Karpas-422 (cell line): ENCODE results near the gene HOXC10. TPM values are rescaled to one million over a fixed set of nuclear protein-coding genes. Genes with fewer than 3 reads are reported as not detected.

Source experiments
- DNase-seq: peaks from one replicate; pipeline ENCODE4 v3.0.0-alpha.2; 2015
- H2AFZ ChIP-seq: fragments of 200-600 bp; sonication (generic); 2 replicates; pipeline ENCODE4 v1.6.1; 2014; ENCODE audit warnings: antibody characterized with exemption, low read length, mixed read lengths
- H3K27ac ChIP-seq: fragments of 200-600 bp; sonication (generic); 2 replicates; pipeline ENCODE4 v1.5.1; 2014; ENCODE audit warnings: mild to moderate bottlenecking, low read length, moderate library complexity
- H3K27me3 ChIP-seq: fragments of 200-600 bp; sonication (generic); 2 replicates; pipeline ENCODE4 v1.6.1; 2014; ENCODE audit warnings: low read length, mixed read lengths
- H3K36me3 ChIP-seq: fragments of 200-600 bp; sonication (generic); 2 replicates; pipeline ENCODE4 v1.6.1; 2014; ENCODE audit warnings: low read length, mixed read lengths; ENCODE audit not compliant: insufficient read depth
- H3K4me1 ChIP-seq: fragments of 200-600 bp; sonication (generic); 2 replicates; pipeline ENCODE4 v1.6.1; 2014; ENCODE audit warnings: mild to moderate bottlenecking, low read length, mixed read lengths
- H3K4me2 ChIP-seq: fragments of 200-600 bp; sonication (generic); 2 replicates; pipeline ENCODE4 v1.6.1; 2014; ENCODE audit warnings: low read length, low read depth, mild to moderate bottlenecking; ENCODE audit not compliant: poor library complexity, severe bottlenecking
- H3K4me3 ChIP-seq: fragments of 200-600 bp; sonication (generic); 2 replicates; pipeline ENCODE4 v1.5.1; 2014; ENCODE audit warnings: mild to moderate bottlenecking, antibody characterized with exemption, low read length, mixed read lengths
- H3K79me2 ChIP-seq: fragments of 200-600 bp; sonication (generic); 2 replicates; pipeline ENCODE4 v1.6.1; 2014; ENCODE audit warnings: mild to moderate bottlenecking, low read length, mixed read lengths
- H3K9ac ChIP-seq: fragments of 200-600 bp; sonication (generic); 2 replicates; pipeline ENCODE4 v1.6.0; 2014; ENCODE audit warnings: low read length
- H3K9me2 ChIP-seq: fragments of 200-600 bp; sonication (generic), shearing (Covaris generic); replicated peaks from 2 replicates; pipeline ENCODE4 v1.6.0; 2014; ENCODE audit warnings: mild to moderate bottlenecking, low read length, moderate library complexity; ENCODE audit not compliant: insufficient read depth
- H3K9me3 ChIP-seq: fragments of 300-700, 200-600 bp; sonication (generic); 2 replicates; pipeline ENCODE4 v1.6.1; 2014; ENCODE audit warnings: low read length, mixed read lengths
- H4K20me1 ChIP-seq: fragments of 200-600 bp; sonication (generic); 2 replicates; pipeline ENCODE4 v1.6.1; 2014; ENCODE audit warnings: mild to moderate bottlenecking, antibody characterized with exemption, low read length, low read depth; ENCODE audit not compliant: insufficient read depth
- total RNA-seq: library from RNA; depleted of rRNA; stranded (reverse); fragments of >200 nt; shearing (Covaris generic); gene quantifications from 2 replicates; pipeline ENCODE4 v1.2.3, GENCODE V29; 2014; ENCODE audit warnings: low replicate concordance

HOXC10 gene
- total RNA-seq, 1 experiment from 2014 or later = not detected

DNA sequence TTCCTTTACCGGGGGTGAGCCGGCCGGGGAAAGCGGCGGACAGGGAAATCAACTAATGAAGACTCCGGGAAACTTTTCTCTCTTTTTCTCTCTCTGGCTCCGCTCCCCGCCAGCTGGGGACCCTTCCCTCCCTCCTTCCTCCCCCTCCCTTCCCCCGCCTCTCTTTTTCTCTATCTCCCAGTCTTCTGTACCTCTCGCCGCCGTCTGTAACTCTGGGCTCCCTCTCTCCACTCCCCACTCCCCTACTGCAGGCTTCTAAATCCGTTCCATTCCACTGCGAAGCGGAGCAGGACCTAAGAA lies 18.9 kb upstream of the HOXC10 start:
- Histone ChIP-seq H3K9me2 (no peaks in the 10 kb centered on the region), H3K36me3 (no peaks in the 10 kb centered on the region), H4K20me1 (no peaks in the 10 kb centered on the region; the same call in 1 of the 2 replicates), H3K4me2 (no peak overlapping the region), H3K4me1 (peaks cover 11% of the 10 kb centered on the region), H3K27me3 (no peaks in the 10 kb centered on the region), H3K9ac (no peak overlapping the region), H3K9me3 (no peaks in the 10 kb centered on the region), H3K79me2 (no peaks in the 10 kb centered on the region), H2AFZ (no peak overlapping the region), H3K27ac (no peak overlapping the region), H3K4me3 (no peak overlapping the region)
- DNase-seq = no peak

- peaks cover 11% of the 10 kb centered on the region for H3K4me1 ChIP-seq
- H4K20me1 ChIP-seq = no peaks in the 10 kb centered on the region; the same call in 1 of the 2 replicates
- H3K4me2 ChIP-seq = no peak overlapping the region
- H3K4me3 ChIP-seq = no peak overlapping the region
- no peaks in the 10 kb centered on the region for H3K36me3 ChIP-seq
- no peak for DNase-seq
- H3K79me2 ChIP-seq = no peaks in the 10 kb centered on the region
- H3K27me3 ChIP-seq = no peaks in the 10 kb centered on the region
- H3K27ac ChIP-seq = no peak overlapping the region
- no peaks in the 10 kb centered on the region for H3K9me2 ChIP-seq
- no peaks in the 10 kb centered on the region for H3K9me3 ChIP-seq
- no peak overlapping the region for H3K9ac ChIP-seq
- H2AFZ ChIP-seq = no peak overlapping the region
Measured at GRCh38 chr12:53966385-53967133, 18.4 kb upstream of the HOXC10 start.

- no peak overlapping the region for H3K4me3 ChIP-seq
- H3K79me2 ChIP-seq = no peaks in the 10 kb centered on the region
- no peaks in the 10 kb centered on the region for H3K27me3 ChIP-seq
- H3K4me1 ChIP-seq = peaks cover 11% of the 10 kb centered on the region
- no peaks in the 10 kb centered on the region for H3K9me3 ChIP-seq
- H3K9me2 ChIP-seq = no peaks in the 10 kb centered on the region
- no peak overlapping the region for H3K27ac ChIP-seq
- H4K20me1 ChIP-seq = no peaks in the 10 kb centered on the region
- H2AFZ ChIP-seq = no peak overlapping the region
- H3K9ac ChIP-seq = no peak overlapping the region
- no peaks in the 10 kb centered on the region for H3K36me3 ChIP-seq
- no peak for DNase-seq
- H3K4me2 ChIP-seq = no peak overlapping the region
Measured at GRCh38 chr12:53967421-53967925, 17.5 kb upstream of the HOXC10 start.

- H3K27ac ChIP-seq = no peak overlapping the region
Measured at GRCh38 chr12:53968214-53969127, 16.5 kb upstream of the HOXC10 start.

GRCh38 chr12:53969588-53970259 lies 15.2 kb upstream of the HOXC10 start:
- Histone ChIP-seq H3K9ac (no peak overlapping the region), H3K9me3 (no peaks in the 10 kb centered on the region), H3K27ac (no peak overlapping the region), H3K36me3 (no peaks in the 10 kb centered on the region), H3K79me2 (no peaks in the 10 kb centered on the region), H3K9me2 (no peaks in the 10 kb centered on the region), H4K20me1 (no peaks in the 10 kb centered on the region), H3K4me3 (no peak overlapping the region), H3K4me1 (peaks cover 16% of the 10 kb centered on the region), H3K27me3 (no peaks in the 10 kb centered on the region), H2AFZ (no peak overlapping the region), H3K4me2 (no peak overlapping the region)
- no peak for DNase-seq

More at GRCh38 chr12:53968214-53969127, 16.5 kb upstream of the HOXC10 start:
- no peak for DNase-seq
- no peaks in the 10 kb centered on the region for H3K9me2 ChIP-seq
- H3K4me3 ChIP-seq = no peak overlapping the region
- no peaks in the 10 kb centered on the region for H4K20me1 ChIP-seq
- no peaks in the 10 kb centered on the region for H3K27me3 ChIP-seq
- H3K79me2 ChIP-seq = no peaks in the 10 kb centered on the region
- no peaks in the 10 kb centered on the region for H3K9me3 ChIP-seq
- no peaks in the 10 kb centered on the region for H3K36me3 ChIP-seq
- no peak overlapping the region for H2AFZ ChIP-seq
- H3K9ac ChIP-seq = no peak overlapping the region
- H3K4me2 ChIP-seq = no peak overlapping the region
- peaks cover 11% of the 10 kb centered on the region for H3K4me1 ChIP-seq

- H3K27ac ChIP-seq = no peak overlapping the region
- H3K4me2 ChIP-seq = no peak overlapping the region
- no peak overlapping the region for H3K9ac ChIP-seq
- no peaks in the 10 kb centered on the region for H3K9me3 ChIP-seq
- H3K4me3 ChIP-seq = no peak overlapping the region
- H3K27me3 ChIP-seq = no peaks in the 10 kb centered on the region
- H2AFZ ChIP-seq = no peak overlapping the region
- peaks cover 17% of the 10 kb centered on the region for H3K4me1 ChIP-seq
- no peak for DNase-seq
- H3K79me2 ChIP-seq = no peaks in the 10 kb centered on the region
- no peaks in the 10 kb centered on the region for H3K9me2 ChIP-seq
- H3K36me3 ChIP-seq = no peaks in the 10 kb centered on the region
- no peaks in the 10 kb centered on the region for H4K20me1 ChIP-seq
Measured at GRCh38 chr12:53970451-53970850, 14.5 kb upstream of the HOXC10 start.

GRCh38 chr12:53971129-53971528 lies 13.8 kb upstream of the HOXC10 start:
- no peak overlapping the region for H3K27ac ChIP-seq
- no peak overlapping the region for H3K9ac ChIP-seq
- H3K79me2 ChIP-seq = no peaks in the 10 kb centered on the region
- H3K9me3 ChIP-seq = no peaks in the 10 kb centered on the region
- DNase-seq = no peak
- H3K4me1 ChIP-seq = peaks cover 18% of the 10 kb centered on the region
- no peaks in the 10 kb centered on the region for H4K20me1 ChIP-seq
- no peak overlapping the region for H2AFZ ChIP-seq
- no peaks in the 10 kb centered on the region for H3K27me3 ChIP-seq
- H3K4me2 ChIP-seq = no peak overlapping the region
- H3K36me3 ChIP-seq = no peaks in the 10 kb centered on the region
- H3K9me2 ChIP-seq = no peaks in the 10 kb centered on the region
- no peak overlapping the region for H3K4me3 ChIP-seq

- H3K4me1 ChIP-seq = peaks cover 18% of the 10 kb centered on the region
- H2AFZ ChIP-seq = no peak overlapping the region
- H3K79me2 ChIP-seq = no peaks in the 10 kb centered on the region
- no peaks in the 10 kb centered on the region for H3K36me3 ChIP-seq
- no peaks in the 10 kb centered on the region for H3K9me3 ChIP-seq
- H3K9ac ChIP-seq = no peak overlapping the region
- no peak for DNase-seq
- H4K20me1 ChIP-seq = no peaks in the 10 kb centered on the region
- no peak overlapping the region for H3K4me3 ChIP-seq
- H3K27ac ChIP-seq = no peak overlapping the region
- H3K27me3 ChIP-seq = no peaks in the 10 kb centered on the region
- no peak overlapping the region for H3K4me2 ChIP-seq
- no peaks in the 10 kb centered on the region for H3K9me2 ChIP-seq
Measured at GRCh38 chr12:53971686-53972085, 13.3 kb upstream of the HOXC10 start.
